Measurements from ENCODE around the gene CIRBP.
"Not testable (repeated sequence)": the region's sequence is repeated elsewhere in the genome, so short reads cannot be mapped to it uniquely, and the experiment has no call there.

CIRBP gene

DNA sequence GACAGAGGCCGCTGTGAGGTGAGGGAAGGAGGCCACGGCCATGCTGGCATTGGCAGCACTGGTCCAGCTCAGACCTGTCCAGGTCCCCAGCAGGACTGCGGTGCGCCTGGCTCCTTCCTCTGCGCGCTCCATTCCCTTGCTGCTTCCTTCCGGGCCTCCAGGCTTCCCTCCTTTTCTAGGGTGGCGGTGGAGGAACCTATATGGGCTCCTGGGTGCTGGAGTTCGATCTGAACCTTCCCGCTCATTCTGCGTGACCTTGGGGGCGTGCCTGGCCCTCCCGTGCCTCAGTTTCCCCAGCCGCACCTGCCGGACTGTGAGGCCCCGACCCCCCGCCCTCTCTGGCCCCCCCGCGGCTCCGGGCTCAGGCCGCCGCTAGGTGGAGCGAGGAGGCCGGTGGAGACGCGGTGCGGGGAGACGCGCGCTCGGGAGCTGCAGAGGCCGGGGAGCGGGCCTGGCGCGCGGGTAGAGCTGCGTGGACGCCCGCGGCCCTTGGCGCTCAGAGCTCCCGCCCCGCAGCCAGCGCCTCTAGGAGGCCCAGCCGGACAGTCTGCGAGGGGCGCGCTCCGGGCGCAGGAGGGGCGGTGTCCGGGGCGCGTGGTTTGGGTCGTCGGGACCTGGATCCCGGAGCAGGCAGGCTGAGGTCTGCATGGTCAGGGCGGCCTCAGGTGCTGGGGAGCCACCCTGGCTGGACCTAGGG lies 46.5 kb downstream of the CIRBP start:
- no peak for DNase-seq

DNA sequence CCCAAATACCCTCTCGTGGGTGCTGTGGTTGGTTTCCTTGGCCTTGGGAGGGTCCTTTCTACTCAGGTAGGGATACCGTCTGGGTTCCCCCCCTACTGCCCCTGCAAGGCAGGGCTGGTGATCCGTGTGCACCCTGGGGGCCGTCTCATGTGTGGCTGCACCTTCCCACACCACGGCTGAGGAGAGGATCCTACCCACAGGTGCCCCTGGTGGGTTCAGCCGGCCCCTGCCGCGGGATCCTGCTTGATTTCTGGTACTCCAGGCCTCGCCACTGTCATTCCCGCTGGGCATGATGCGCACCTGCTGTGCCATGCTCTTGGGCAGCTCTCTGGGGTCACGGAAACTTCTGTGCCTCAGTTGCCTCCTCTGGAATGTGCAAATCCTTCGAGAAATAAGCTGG lies 47.3 kb downstream of the CIRBP start:
- no peak for DNase-seq

DNA sequence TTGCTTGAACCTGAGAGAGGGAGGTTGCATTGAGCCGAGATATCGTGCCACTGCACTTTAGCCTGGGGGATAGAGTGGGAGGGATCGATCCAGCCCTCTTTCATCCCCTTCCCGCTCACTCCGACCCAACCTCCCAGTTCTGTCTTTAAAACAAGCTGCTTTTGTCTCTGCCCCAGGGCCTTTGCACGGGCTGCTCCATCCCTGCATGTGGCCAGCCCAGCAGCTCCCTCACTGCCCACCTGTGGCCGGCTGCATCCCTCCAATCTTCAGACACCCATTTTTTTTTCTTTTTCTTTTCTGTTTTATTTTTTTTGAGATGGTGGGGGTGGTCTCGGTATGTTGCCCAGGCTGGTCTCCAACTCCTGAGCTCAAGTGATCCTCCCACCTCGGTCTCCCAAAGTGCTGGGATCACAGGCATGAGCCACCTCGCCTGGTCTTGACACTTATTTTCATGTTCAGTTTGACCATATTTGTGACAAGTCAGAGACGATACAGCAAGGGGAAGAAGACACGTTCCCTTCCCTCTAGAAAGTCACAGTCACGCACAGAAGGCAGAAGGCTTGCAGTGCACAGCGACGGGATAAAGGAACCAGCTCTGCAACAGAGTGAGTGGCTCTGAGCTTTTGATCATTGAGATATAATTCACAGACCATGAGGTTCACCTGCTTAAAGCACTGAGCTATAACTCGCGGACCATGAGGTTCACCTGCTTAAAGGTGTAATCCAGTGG lies 48.3 kb downstream of the CIRBP start:
- no peak for DNase-seq

DNA sequence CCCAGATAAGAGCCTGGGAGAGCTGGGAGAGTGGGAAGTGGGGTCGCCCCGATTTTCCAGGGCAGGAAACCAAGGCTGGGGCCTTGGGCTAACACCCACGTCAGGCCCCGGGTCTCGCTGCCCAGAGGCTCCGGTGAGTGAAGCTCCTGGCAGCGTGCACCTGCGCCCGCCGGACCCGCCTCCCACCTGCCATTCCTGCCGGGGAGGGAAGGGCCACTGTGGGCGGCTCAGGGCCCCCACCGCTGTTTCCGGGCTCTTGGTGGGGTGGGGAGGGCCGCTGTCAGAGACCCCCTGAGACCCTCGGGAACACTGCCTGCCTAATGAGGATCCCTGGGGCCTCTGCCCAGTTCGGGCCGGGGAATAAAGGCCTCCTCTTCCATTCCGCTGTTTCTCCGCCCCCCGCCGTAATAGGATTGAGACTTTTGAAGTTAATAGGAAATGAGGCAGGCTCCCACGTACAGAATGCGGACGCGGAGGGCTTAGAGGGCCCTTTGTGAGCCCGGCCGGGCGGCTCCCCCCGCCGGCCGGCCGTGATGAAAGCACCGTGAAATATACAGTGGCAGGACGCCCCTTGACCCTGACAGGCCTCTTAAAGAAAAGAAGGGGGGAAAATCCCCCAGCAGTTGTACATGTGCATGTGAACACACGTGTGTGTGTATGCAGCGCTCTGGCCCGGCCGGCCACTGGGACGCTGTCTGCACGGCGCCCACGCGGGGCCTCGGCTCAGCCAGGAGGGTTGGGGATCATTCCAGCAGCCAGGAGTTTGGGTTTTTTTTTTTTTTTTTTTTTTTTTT lies 49.7 kb downstream of the CIRBP start:
- no peak for DNase-seq

DNA sequence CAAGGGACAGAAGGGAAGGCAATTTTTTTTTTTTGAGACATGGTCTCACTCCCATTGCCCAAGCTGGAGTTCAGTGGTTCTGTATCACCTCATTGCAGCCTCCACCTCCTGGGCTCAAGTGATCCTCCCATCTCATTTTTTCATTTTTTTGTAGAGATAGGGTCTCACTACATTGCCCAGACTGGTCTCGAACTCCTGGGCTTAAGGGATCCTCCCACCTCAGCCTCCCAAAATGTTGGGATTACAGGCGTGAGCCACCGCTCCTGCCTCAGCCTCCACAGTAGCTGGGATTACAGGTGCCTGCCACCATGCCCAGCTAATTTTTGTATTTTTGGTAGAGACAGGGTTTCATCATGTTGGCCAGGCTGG lies 51.1 kb downstream of the CIRBP start:
- DNase-seq = not testable (repeated sequence)

DNA sequence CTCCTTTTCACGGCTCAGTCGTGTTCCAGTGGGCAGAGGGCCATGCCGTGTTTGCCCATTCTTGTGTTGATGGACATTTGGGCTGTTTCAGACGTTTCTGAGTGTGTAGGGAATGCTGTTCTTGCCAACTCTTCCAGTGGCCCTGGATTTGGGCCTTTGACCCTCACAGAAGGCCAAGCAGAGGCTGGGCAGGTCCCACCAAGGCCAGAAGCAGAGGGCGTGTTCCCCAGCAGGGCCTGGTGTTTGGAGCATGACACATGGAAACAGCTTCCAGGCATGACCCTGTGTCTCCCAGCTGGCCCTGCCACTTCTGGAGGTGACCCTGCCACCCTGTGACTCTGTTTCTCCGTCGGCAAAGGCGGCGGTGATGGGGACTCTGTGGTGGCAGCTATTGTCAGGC lies 52.4 kb downstream of the CIRBP start:
- no peak for DNase-seq

DNA sequence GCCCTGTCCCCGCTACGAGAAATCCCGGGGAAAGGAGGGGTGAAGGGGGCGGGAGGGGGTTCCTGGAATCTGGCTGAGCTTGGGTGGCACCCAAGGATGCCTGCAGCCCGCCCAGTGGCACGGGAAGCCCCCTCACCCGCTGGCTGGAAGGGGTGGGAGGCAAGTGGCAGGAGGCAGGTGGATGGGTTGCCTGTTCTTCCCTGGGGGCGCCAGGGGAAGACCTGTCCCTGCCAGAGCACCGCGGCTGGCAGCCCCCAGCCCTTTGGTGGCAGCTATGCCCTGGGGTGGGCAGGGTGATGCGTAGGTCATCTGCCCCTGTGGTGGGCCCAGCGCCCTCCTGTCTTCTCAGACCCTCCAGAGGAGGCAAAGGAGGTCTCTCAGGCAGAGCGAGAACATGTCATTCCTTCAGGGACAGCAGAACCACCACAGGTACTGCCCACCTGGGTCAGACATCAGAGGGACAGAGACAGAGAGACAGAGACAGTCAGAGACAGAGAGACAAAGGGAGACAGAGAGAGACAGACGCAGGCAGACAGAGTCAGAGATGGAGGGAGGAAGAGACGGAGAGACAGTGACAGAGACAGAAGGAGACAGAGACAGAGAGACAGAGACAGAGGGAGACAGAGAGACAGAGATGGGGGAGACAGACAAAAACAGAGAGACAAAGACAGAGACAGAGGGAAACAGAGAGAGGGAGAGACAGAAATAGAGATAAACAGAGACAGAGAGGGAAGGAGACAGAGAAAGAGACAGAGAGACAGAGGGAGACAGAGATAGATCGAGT lies 53.3 kb downstream of the CIRBP start:
- no peak for DNase-seq

DNA sequence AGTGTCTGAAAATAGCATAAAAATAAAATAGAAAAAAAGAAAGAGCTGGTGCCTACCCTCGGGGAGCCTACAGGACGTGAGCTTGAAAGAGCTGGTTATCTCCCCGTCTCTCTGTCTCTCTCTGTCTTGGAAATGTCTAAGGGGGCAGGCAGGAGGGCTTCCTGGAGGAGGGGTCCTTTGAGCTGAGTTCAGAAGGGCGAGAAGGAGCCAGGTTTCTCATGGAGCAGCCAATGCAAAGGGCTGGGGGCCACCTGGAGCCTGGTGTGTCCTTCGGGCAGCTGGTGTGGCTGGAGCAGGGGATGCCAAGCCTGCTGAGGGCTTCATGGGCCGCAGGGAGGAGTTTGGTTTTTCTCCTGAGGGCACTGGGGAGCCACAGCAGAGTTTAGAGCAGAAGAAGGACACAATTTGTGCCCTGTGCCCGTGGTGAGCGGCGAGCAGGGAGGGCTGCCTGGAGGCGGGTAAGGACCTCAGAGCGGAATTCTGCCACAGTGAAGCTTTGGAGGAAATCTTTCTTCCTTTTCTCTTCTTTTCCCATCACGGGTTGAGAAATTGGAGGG lies 55.2 kb downstream of the CIRBP start:
- DNase-seq = no peak

All from NCI-H1048 (cell line).